Measurements from ENCODE around the gene KIF2A.

KIF2A gene

DNA sequence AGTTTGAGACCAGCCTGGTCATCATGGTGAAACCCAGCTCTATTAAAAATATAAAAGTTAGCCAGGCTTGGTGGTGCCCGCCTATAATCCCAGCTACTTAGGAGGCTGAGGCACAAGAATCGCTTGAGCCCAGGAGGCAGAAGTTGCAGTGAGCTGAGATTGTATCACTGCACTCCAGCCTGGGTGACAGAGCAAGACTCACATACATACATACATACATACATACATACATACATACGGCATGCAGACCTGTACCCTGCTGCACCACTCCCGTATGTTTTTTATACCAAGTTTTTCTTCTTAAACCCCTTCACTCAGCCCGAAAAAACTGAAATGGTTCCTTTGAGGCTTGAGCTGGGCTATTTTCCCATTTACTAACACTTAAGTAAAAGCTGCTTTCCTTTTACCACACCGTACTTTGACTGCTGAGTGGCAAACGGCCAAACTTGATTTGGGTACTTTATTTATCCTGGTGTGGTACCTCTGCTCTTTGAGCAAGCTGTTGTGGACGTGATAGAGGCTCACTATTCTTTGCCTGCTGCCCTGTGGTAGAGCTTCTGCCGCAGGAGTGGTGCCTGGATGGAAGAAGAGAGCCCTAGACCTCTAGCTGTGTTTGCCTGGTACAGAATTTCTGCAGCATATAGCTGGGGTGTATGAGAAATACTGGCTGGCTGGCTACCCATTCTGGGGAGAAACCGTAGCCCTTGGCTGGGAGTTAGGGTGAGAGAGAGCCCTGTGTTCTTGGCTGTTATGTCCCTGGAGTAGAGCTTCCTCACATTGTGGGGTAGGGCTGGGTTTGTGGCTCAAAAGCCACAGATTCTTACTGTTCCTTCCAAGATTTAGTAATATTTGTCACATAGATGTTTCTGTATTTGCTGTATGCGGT is 126.0 kb downstream of the KIF2A start:
- no peak overlapping the region for H3K4me3 ChIP-seq (ENCODE audit: low read length)

DNA sequence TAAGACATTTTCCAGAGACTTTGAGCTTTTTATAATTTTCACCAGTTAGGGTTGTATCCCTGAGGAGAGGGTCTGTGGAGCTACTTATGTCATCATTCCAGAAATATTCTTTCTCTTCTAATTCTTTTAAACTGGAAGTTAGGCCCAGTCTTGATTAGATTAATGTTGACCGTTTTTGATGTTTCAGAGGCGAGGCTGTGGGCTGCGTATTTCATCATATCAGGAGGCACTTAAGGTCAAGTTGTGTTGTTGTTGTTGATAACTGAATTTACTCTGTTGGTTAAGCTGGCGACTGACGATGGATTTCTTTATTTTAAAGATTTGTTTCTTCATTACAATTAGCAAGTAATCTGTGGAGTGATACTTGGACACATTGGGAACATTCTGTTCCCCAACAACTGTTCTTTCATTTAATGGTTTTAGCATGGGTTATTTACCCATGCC is 126.6 kb downstream of the KIF2A start:
- H3K36me3 ChIP-seq (ENCODE audit: insufficient read depth, low read length) = peaks cover 2% of the 10 kb centered on the region
- H3K4me1 ChIP-seq (ENCODE audit: insufficient read depth, low read length) = no peaks in the 10 kb centered on the region
- no peaks in the 10 kb centered on the region for H3K9me3 ChIP-seq (ENCODE audit: low read length)
- H2AFZ ChIP-seq (ENCODE audit: low read depth, low read length) = no peak overlapping the region
- no peaks in the 10 kb centered on the region for H3K27me3 ChIP-seq (ENCODE audit: insufficient read depth, low read length)
- no peak overlapping the region for H3K4me3 ChIP-seq (ENCODE audit: low read length)

More for the DNA sequence above, 126.0 kb downstream of the KIF2A start:
- Histone ChIP-seq H2AFZ (ENCODE audit: low read depth, low read length) (no peak overlapping the region), H3K36me3 (ENCODE audit: insufficient read depth, low read length) (no peaks in the 10 kb centered on the region), H3K4me1 (ENCODE audit: insufficient read depth, low read length) (no peaks in the 10 kb centered on the region), H3K27me3 (ENCODE audit: insufficient read depth, low read length) (no peaks in the 10 kb centered on the region), H3K9me3 (ENCODE audit: low read length) (no peaks in the 10 kb centered on the region)

Data from neuron (in vitro differentiated cells).